Mesenteric fat pad (tissue), 1 donor: ENCODE measurements around the gene KLHL20. TPM values are rescaled to one million over a fixed set of nuclear protein-coding genes. Genes with fewer than 3 reads are reported as not detected.
"Not testable (repeated sequence)": the region's sequence is repeated elsewhere in the genome, so short reads cannot be mapped to it uniquely, and the experiment has no call there.

Source experiments
- DNase-seq: peaks from one replicate; pipeline ENCODE4 v3.0.0-alpha.2; 2020; ENCODE audit warnings: low spot score
- total RNA-seq: library from RNA; stranded (reverse); fragmentation: NEBNext Ultra II Directional; extraction: Animal tissue kit (Norgen Biotek cat#: 25700); gene quantifications from one replicate; pipeline ENCODE4 v1.2.1, GENCODE V29; 2021
- donor health status: DM: yes; HTN: yes; CAD: no.

KLHL20 gene
- total RNA-seq, 1 donor from 2014 or later, result 33.0 TPM

DNA sequence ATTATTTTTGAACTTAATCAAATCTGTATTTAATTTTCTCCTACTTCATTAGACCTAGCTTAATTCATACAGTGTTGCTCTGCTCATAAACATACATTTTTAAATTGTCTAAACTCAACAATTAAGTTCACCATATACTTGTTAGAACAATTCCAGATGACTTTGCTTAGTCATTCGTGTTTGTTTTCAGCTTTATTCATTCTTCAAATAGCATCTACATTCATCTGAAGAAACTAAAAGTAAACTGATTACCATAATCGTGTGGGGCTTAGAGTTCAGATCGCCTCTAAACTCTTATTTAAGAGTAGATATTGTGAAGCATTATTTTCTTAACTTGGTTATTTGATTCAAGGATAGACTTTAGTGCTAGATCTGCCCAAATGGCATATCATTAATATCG, 34.4 kb downstream of the KLHL20 start:
- DNase-seq, result no peak

DNA sequence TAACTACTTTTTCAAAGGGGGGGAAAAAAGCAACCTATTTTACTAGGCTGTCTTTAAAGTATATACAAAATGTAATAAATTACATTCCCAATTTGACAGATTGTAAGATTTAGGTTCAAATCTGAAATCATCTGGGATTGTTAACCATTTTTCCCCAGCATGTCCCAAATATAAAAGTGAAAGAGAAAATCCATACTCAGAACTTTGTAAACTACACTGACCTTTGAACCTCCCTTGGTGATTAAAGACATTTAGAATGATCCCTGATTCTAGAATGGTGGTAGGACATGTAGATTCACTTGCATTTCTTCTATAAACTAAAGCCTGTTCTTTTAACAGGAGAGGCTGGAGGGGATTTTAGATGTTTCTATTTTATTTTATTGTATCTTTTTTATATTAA, 39.0 kb downstream of the KLHL20 start:
- DNase-seq, result no peak

DNA sequence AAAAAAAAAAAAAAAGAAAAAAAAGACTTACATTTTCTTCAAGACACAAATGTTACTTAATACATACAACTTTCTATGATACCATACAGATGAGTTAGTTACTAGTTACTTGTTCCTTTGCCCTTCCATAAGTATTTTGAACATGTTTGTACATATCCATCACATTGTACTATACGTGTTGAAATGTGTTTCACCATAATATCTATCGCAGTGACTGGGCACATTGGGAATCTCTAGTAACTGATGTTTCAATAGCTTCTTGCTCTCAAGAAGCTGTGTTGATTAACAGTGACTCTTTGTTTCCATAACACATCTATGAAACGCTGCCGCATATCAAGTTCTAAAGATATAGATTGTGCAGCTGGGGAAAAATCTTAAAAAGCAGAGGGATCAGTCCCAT, 42.9 kb downstream of the KLHL20 start:
- no peak for DNase-seq

DNA sequence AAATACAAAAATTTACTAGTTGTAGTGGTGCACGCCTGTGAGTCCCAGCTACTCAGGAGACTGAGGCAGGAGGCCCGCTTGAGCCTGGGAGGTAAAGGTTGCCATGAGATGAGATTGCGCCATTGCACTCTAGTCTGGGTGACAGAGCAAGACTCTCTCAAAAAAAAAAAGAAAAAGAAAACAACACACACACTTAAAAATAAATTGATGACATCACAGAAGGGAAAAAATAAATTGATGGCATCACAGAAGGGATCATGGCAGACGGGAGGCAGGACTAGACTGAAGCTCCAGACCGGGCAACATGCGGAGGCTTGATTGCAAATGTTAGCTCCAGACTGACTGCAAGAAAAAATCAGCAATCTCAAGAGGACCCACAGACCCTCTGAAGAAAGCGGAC, 43.3 kb downstream of the KLHL20 start:
- no peak for DNase-seq

DNA sequence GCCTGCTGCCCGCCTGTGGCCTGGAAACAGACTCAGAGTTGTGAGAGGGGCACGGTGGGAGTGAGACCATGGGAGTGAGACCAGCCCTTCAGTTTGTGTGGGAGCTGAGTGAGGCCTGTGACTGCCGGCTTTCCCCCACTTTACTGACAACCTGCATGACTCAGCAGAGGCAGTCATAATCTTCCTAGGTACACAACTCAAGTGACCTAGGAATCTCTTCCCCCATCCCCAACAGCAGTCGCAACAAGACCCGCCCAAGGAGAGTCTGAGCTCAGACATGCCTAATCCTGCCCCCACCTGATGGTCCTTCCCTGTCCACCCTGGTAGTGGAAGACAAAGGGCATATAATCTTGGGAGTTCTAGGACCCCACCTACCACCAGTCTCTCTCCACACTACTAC, 44.2 kb downstream of the KLHL20 start:
- no peak for DNase-seq

DNA sequence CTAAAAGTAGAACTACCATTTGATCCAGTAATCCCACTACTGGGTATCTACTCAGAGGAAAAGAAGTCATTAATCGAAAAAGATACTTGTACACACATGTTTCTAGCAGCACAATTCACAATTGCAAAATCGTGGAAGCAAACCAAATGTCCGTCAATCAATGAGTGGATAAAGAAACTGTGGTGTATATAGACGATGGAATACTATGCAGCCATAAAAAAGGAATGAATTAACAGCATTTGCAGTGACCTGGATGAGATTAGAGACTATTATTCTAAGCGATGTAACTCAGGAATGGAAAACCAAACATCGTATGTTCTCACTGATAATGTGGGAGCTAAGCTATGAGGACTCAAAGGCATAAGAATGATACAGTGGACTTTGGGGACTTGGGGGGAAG, 49.5 kb downstream of the KLHL20 start:
- not testable (repeated sequence) for DNase-seq

DNA sequence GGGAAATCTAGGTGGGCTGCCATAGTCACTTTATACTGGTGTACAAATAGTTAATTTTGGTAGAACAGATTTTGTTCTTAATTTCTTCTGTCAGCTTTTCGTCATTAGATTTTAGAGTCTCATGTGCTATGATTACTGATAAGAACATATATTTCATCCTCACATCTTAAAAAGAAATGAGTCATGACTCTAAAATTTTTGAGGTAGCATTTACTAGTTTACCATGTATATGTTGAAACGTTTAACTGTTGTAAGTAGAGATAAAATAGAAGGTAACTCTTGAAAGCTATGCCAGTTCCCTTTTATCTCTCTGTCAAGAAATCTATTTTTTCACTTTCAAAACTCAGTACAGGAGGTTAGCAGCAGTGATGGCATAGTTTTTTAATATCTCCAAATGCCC, 53.4 kb downstream of the KLHL20 start:
- no peak for DNase-seq

DNA sequence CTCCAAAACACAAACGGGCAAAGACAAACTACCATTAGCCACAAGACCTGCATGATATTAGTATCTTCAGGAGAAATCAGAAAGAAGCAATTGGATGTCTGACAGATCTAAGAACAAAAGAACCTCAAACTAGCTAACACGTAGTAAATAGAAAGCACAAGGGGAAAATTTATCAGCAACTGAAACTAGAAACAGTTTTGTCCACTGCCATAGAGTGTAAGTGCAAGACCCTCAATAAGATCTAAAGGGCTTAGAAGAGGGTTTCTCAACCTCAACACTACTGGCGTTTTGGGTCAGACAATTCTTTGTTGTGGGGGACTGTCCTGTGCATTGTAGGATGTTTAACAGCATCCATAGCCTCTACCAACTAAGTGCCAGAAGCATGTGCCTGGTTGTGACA, 54.0 kb downstream of the KLHL20 start:
- DNase-seq, result no peak

DNA sequence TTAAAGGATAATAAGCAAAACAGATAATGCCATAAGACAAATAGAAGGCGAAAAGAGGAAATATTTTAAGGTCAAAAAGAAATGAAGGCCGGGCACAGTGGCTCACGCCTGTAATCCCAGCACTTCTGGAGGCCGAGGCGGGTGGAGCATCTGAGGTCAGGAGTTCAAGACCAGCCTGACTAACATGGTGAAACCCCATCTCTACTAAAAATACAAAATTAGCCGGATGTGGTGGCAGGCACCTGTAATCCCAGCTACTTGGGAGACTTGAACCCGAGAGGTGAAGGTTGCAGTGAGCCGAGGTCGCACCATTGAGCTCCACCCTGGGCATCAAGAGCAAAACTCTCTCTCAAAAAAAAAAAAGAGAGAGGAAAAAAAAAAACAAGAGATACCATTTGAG, 55.5 kb downstream of the KLHL20 start:
- DNase-seq, result not testable (repeated sequence)

DNA sequence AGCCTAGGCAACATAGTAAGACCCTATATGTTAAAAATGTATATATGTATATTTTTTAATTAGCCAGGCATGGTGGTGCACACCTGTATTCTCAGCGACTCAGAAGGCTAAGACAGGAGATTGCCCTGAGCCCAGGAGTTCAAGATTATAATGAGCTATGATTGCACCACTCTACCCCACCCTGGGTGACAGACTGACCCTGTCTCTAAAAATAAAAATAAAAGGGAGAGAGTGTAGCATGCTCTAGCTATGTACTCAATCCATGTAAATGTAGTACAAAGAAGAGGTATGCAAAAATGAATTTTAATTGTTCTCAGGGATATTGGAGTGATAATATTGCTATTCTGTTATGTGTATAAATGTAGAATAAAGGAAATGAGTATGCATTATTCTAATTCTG, 56.8 kb downstream of the KLHL20 start:
- no peak for DNase-seq

DNA sequence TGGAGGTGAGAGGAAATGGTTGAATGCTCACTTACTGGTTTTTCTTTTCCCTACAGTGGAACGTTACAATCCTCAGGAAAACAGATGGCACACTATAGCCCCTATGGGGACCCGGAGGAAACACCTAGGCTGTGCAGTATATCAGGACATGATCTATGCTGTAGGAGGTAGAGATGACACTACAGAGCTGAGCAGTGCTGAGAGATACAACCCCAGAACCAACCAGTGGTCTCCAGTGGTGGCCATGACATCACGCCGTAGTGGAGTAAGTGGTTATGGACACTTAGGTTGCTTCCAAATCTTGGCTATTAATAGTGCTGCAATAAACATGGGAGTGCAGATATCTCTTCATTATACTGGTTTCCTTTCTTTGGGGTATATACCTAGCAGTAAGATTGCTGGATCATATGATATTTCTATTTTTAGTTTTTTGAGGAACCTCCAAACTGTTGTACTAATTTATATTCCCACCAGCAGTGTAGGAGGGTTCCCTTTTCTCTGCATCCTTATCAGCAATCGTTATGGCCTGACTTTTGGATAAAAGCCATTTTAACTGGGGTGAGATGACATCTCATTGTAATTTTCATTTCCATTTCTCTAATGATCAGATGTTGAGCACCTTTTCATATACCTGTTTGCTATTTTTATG, 60.9 kb downstream of the KLHL20 start:
- DNase-seq, result no peak

DNA sequence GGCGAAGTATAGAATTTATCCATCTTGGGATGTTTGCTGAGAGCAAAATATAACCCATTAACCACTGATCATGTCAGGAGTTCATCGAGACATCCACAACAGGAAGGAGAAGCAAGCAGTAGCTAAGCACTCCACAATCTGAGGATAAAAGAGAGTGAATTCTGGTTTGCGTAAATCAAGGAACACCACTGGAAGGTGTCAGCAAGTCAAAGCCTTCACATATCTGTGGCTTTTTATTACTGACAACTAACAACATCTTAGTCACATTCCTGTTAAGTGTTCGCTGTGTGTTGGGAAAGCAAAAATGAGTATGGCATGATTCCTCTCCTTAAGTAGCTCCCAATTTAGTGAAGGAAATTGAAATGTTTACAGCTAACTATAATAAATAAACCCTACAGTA, 65.2 kb downstream of the KLHL20 start:
- no peak for DNase-seq

DNA sequence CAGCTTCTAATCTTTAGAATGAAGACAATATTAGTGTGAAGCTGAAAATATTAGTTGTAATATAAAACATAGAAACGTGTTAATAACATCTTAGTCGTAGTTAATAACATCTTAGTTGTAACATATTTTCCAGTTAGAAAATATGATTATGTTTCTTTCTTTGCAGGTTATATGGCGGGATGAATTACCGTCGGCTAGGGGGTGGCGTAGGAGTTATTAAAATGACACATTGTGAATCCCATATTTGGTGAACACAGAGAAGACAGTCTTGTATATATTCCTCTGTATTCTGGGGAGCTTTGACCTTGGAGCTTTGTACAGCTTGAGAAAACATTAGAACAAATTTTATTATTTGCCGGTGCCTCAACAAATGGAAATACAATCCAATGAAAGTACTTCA, 70.2 kb downstream of the KLHL20 start:
- no peak for DNase-seq

DNA sequence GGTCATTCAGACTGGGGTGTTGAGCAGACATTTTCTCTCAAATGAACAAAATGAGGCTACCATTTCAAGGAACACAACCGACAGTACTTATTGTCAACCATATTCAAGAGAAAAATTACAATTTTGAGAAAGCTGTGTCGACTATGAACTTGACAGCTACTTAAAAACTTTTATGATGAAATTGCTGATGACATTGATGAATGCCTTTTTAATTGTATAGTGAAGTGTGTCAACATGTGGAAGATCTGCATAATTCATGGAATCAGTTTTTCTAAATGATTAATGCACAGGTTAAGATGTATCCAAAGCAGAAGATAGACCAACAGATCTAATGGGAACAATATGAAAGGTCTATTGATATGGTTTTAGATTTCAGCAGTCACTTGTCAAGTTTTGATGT, 75.1 kb downstream of the KLHL20 start:
- DNase-seq, result no peak

DNA sequence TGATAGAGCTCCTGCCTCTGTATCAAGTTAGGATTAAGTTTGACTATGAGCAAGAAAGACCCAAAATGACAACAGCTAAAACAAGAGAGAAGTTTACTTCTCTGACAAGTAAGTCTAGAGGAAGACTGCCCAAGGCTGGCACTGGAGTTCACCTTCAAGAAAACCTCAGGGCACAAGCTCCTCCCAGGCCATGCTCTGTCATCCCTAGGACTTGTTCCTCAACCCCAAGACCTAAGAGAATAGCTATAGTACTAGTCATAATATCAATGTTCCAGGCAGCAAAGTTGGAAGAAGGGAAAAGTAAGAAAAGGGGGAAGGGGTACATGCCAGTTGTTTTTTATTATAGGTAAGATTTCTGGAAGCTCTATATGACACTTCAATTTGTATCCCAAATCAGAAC, 83.3 kb downstream of the KLHL20 start:
- DNase-seq, result no peak

DNA sequence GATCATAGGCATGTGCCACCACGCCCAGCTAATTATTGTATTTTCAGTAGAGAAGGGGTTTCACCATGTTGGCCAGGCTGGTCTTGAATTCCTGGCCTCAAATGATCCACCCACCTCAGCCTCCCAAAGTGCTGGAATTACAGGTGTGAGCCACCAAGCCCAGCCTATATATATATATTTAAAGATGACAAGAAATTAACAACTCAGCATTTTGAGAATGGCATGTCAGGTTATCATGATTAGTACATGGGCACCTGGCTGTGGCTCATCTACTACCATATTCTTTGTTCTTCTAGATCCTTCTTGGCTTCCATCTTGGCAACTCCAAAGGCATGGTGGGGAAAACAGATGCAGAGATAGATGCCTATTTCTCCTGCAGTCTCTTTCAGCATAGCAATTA, 85.2 kb downstream of the KLHL20 start:
- not testable (repeated sequence) for DNase-seq

DNA sequence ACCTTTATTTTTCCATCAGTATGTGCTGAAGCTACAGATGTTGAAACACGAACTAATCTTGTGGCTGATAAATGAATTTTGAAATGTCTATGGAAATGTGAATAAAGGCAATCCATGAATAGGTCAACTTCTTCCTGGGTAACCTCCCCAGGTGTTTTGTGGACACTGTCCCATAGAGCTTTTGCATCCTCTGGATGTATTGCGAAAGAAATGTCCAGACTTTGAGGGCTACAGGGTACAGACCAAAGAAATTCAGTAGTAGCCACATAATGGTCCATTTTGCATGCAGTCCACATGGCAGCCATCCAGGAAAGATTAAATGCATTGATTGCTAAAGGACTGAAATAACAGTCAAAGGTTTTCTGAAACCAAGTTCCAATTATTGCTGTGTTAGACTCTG, 88.2 kb downstream of the KLHL20 start:
- DNase-seq, result no peak

DNA sequence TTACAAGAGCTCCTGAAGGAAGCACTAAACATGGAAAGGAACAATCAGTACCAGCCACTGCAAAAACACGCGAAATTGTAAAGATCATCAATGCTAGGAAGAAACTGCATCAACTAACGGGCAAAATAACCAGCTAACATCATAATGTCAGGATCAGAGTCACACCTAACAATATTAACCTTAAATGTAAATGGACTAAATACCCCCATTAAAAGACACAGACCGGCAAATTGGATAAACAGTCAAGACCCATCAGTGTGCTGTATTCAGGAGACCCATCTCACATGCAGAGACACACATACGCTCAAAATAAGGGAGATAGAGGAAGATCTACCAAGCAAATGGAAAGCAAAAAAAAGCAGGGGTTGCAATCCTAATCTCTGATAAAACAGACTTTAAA, 98.9 kb downstream of the KLHL20 start:
- not testable (repeated sequence) for DNase-seq

DNA sequence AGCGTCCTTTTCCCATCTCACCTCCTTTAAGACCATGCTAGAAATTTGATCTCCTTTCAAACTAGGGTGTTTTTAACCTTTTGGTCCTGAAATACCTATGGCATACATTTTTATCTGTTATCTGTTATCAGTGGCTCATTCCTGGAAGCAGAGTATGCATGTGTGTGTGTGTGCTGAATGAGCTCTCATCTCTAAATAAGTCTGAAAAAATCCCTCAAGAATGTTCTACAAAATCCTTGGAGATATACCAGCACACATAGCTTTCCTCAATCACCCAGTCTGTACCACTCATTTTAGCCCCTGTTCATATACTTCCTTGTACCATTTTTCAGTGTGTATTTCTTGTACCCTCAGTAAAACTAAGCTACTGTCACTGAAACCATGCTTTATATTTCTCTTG, 103.7 kb downstream of the KLHL20 start:
- no peak for DNase-seq

DNA sequence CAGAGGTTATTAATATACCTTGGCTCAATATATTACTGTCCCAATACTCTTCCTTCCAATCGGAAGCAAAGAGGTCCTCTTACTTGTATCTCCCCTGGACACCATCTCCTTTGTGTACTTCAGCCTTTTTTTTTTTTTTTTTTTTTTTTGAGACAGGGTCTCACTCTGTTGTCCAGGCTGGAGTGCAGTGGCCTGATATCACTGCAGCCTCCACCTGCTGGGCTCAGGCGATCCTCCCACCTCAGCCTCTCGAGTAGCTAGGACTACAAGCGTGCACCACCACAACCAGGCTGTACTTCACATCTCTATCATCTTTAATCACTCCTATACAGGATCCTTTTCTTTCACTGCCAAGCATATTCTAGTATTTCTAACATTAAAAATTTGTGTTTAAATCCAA, 106.9 kb downstream of the KLHL20 start:
- no peak for DNase-seq

DNA sequence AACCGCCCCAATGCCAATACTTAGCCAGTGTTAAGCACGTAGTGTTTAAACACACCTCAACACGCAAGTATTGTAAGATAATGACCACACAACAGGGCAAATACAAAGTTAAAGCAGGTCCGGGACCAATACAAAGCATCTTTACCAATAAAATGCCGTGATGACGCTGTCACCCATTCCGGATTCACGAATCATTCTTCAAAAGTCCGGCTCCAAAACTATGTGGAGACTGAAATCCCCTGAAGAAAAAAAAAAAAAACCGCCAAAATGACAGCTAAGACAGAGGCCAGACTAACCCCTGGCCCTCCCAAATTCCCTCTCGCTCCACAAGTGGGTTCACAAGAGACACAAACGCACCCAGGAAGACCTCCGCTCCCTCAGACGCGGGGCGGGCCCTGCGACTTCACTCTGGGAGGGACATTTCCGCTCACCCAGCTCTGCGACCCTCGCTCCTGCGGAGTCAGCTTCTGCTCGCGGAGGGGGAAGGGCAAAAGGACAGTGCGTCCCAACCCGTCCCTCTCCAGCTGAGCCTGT, 109.1 kb downstream of the KLHL20 start:
- no peak for DNase-seq

DNA sequence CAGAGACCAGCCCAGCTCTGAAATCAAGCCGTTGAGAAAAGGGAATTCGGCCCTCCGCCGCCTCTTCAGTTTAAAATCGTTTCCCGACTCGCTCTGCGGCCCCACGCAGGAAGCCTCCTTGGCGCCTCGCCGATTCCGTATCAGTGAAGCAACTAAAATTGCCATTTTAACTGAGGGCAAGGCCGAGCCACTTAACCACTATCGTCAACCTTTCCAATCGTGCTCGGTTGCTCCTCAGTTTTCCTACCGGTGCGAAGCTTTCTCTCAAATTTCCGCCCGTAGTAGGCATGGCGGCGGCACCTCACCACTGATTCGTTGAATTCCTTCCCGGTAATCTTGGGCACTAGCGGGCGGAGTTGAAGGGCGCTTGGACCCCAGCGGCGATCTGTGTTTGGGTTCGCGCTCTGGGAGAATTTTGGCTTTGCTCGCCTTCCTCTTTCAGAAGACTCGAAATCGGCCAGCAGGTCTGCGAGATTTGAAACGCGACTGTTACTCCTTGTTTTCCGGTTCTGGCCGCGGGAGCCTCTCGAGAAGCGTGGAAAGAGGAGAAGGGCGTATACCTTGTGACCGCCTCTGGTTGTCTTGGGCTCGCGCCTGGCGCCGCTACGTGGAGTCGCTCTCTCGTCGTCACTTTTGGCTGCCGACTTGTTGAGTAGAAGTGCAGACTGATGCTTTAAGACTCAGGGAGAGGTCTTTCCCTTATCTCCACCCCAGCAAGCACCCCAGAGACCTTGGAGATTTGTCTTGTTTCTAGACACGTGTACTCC, 109.7 kb downstream of the KLHL20 start, which contains the start of the genes CENPL and DARS2:
CENPL (minus strand) TSS at position 569 of the 767 bp plus-strand sequence. CDS start 13,584 bp downstream, outside the sequence.
DARS2 (plus strand) TSS at position 359 of the 767 bp plus-strand sequence. CDS start 557 bp downstream, outside the sequence.
- DNase-seq, result peak; percentile 98

DNA sequence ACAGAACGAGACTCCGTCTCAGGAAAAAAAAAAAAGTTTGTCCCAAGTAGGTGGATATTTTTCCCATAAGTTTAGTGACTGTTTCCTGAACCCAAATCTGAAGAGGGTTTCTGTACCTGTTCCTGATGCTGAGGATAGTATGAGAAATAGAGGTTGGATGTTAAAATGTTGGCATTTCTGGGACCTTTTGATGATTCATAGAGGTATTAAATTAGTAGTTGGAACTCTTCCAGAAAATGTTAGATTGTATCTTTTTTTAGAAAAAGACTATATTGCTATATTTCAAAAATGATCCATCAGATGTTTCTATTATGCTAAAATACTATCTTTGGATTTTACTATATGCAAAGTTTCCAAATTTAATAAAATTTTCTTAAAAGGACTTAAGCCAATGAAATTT, 112.8 kb downstream of the KLHL20 start:
- no peak for DNase-seq
